Sigmoid colon (tissue), 7 donors: Measurements from ENCODE around the gene KRT74. TPM values are rescaled to one million over a fixed set of nuclear protein-coding genes. Genes with fewer than 3 reads are reported as not detected.

Experiments used
- DNase-seq: peaks from one replicate; pipeline ENCODE4 v3.0.0-alpha.2; 2019
- H3K27ac ChIP-seq, 4 donors: fragments of 200-600 bp; sonication (generic); one replicate each; pipeline ENCODE4 v1.5.1; 2016 to 2019; ENCODE audit warnings: mild to moderate bottlenecking in 1 of 4
- H3K27me3 ChIP-seq, 3 donors: fragments of 200-600 bp; sonication (generic); one replicate each; pipeline ENCODE4 v1.5.1; 2019; ENCODE audit warnings: mild to moderate bottlenecking in 1 of 3
- H3K36me3 ChIP-seq, 4 donors: fragments of 200-600 bp; sonication (generic); one replicate each; pipeline ENCODE4 v1.5.1; 2016 to 2019
- H3K4me1 ChIP-seq, 4 donors: fragments of 200-600 bp; sonication (generic); one replicate each; pipeline ENCODE4 v1.5.1; 2017 to 2019
- H3K4me3 ChIP-seq, 4 donors: fragments of 200-600 bp; sonication (generic); one replicate each; pipeline ENCODE4 v1.5.1; 2017 to 2019; ENCODE audit warnings: mild to moderate bottlenecking in 2 of 4, moderate library complexity in 1 of 4
- H3K9me3 ChIP-seq, 4 donors: fragments of 200-600 bp in 3 of 4; sonication (generic) in 3 of 4; one replicate each; pipeline versions ENCODE4 v1.5.1 to v1.6.1; 2013 to 2019
- EP300 ChIP-seq, 4 donors: sonication (generic); formaldehyde crosslinking; IDR thresholded peaks; one replicate each; pipeline ENCODE4 v1.6.1; 2017; ENCODE audit warnings: antibody characterized with exemption in 4 of 4
- POLR2A ChIP-seq, 2 donors: fragments of 450-650 bp; IDR thresholded peaks; one replicate each; pipeline ENCODE4 v1.6.1; 2016; ENCODE audit warnings: antibody characterized with exemption in 2 of 2, mild to moderate bottlenecking in 2 of 2, moderate library complexity in 2 of 2
- POLR2AphosphoS5 ChIP-seq, 4 donors: sonication (generic); formaldehyde crosslinking; IDR thresholded peaks; one replicate each; pipeline ENCODE4 v1.6.1; 2017; ENCODE audit warnings: antibody characterized with exemption in 4 of 4
- WGBS, 2 donors: extraction: QIAGEN DNeasy Blood & Tissue Kit; methylation state at CpG; one replicate each; pipeline ENCODE4 v1.1.7; 2013; 5-methylcytosine and 5-hydroxymethylcytosine counted together
- intact Hi-C: fragments of 100-400 bp; cut with DNase I; formaldehyde crosslinking; loops from one replicate; pipeline ENCODE4 v1.15.1; 2023
- polyA plus RNA-seq, 3 donors: library from polyadenylated mRNA; stranded (reverse); fragments of 200-250 nt; gene quantifications; one replicate each; pipeline ENCODE4 v1.2.3, GENCODE V29; 2013
- total RNA-seq, 4 donors: library from RNA; depleted of rRNA; stranded (reverse); fragments of >200 nt; gene quantifications; one replicate each; pipeline ENCODE4 v1.1.0, GENCODE V29; 2016
- TF ChIP-seq, protein P1 (sequence below), 4 experiments: fragments of 450-650 bp in 3 of 4; fragments of 200-600 bp in 1 of 4; IDR thresholded peaks; one replicate each; pipeline ENCODE4 v1.5.1; 2016 to 2019; ENCODE audit warnings: antibody characterized with exemption in 4 of 4, mild to moderate bottlenecking in 3 of 4, moderate library complexity in 2 of 4
- donor health status: healthy with polysubstance abuse.
- donor health status: Bipolar disorder and iron deficiency.
- donor health status: healthy.

KRT74 gene
- total and polyA plus RNA-seq, 7 donors: not detected

DNA sequence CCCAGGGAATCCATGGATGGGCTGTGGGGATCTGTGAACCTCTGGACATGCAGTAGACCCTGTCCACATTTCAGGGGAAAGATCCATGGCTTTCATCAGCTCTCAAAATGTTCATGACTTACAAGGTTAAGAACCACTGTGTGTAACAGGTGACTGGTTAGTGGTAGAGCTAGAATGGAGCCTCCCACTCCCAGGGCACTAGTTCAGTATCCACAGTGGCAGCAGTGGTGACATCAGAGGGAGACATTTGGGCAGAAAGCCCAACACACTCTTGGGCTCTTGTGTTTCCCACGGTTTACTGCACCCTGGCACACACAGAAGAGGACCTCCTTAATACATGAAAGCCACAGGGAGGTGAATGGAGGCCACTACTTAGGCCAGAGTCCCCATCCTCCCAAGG, 9.1 kb downstream of the KRT74 start:
- intact Hi-C loops: no loop called here
- no peaks in the 10 kb centered on the region for H3K9me3 ChIP-seq
- no peak overlapping the region for H3K27ac ChIP-seq
- H3K4me1 ChIP-seq: no peaks in the 10 kb centered on the region
- no peak overlapping the region for H3K4me3 ChIP-seq
- H3K36me3 ChIP-seq: no peaks in the 10 kb centered on the region
- no peaks in the 10 kb centered on the region for H3K27me3 ChIP-seq
- TF ChIP-seq POLR2A (IDR thresholded peaks at IDR 0.05) (no peak), EP300 (IDR thresholded peaks at IDR 0.05) (no peak), POLR2AphosphoS5 (IDR thresholded peaks at IDR 0.05) (no peak)
- TF ChIP-seq, protein P1, sequence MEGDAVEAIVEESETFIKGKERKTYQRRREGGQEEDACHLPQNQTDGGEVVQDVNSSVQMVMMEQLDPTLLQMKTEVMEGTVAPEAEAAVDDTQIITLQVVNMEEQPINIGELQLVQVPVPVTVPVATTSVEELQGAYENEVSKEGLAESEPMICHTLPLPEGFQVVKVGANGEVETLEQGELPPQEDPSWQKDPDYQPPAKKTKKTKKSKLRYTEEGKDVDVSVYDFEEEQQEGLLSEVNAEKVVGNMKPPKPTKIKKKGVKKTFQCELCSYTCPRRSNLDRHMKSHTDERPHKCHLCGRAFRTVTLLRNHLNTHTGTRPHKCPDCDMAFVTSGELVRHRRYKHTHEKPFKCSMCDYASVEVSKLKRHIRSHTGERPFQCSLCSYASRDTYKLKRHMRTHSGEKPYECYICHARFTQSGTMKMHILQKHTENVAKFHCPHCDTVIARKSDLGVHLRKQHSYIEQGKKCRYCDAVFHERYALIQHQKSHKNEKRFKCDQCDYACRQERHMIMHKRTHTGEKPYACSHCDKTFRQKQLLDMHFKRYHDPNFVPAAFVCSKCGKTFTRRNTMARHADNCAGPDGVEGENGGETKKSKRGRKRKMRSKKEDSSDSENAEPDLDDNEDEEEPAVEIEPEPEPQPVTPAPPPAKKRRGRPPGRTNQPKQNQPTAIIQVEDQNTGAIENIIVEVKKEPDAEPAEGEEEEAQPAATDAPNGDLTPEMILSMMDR (IDR thresholded peaks at IDR 0.05): no peak
- WGBS, 2 donors: 54 to 64% methylated on average over 1 of the region's 1 CpG
- no peak for DNase-seq

DNA sequence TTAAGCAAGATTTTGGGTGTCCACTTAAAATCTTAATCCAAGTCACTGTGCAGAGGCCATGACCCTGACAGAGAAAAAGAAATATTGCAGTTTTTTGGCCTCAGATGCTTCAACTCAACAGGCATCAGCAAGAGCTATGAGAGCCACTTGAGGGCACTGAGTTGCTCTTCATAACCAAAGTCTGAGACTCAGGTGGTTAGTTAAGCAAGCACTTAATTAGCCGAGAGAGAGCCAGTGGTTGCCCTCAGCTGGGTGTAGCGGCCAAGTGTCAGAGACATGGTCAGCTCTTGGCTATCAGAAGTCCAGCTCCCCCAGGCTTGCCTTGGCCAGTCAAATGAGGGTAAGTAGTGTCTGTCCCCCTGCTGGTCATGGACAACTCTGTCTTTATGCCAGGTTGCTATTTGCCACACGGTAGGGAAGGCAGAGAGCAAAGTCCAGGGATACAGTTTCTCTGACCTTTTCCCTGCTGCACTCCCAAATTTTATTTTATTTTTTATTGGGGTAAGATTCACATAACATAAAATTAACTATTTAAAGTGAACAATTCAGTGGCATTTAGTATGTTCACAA, 11.7 kb downstream of the KRT74 start:
- DNase-seq: no peak
- H3K4me1 ChIP-seq: no peaks in the 10 kb centered on the region
- no peaks in the 10 kb centered on the region for H3K27me3 ChIP-seq
- WGBS, 2 donors: 53 to 68% methylated on average over 3 of the region's 3 CpGs
- no peaks in the 10 kb centered on the region for H3K9me3 ChIP-seq
- H3K4me3 ChIP-seq: no peak overlapping the region
- TF ChIP-seq POLR2A (IDR thresholded peaks at IDR 0.05) (no peak), POLR2AphosphoS5 (IDR thresholded peaks at IDR 0.05) (no peak), EP300 (IDR thresholded peaks at IDR 0.05) (no peak)
- TF ChIP-seq, protein P1 (IDR thresholded peaks at IDR 0.05): no peak
- intact Hi-C loops: no loop called here
- no peak overlapping the region for H3K27ac ChIP-seq
- H3K36me3 ChIP-seq: no peaks in the 10 kb centered on the region

GRCh38 chr12:52559979-52560378, 13.7 kb downstream of the KRT74 start:
- intact Hi-C loops: no loop called here
- Histone ChIP-seq H3K27me3 (no peaks in the 10 kb centered on the region), H3K4me1 (no peaks in the 10 kb centered on the region), H3K27ac (no peak overlapping the region), H3K9me3 (no peaks in the 10 kb centered on the region), H3K36me3 (no peaks in the 10 kb centered on the region), H3K4me3 (no peak overlapping the region)
- no peak for DNase-seq
- WGBS, 2 donors: 80 to 86% methylated on average over 4 of the region's 4 CpGs
- TF ChIP-seq, protein P1 (IDR thresholded peaks at IDR 0.05): no peak
- TF ChIP-seq POLR2AphosphoS5 (IDR thresholded peaks at IDR 0.05): no peak
- TF ChIP-seq POLR2A (IDR thresholded peaks at IDR 0.05): no peak
- no peak for TF ChIP-seq EP300 (IDR thresholded peaks at IDR 0.05)

DNA sequence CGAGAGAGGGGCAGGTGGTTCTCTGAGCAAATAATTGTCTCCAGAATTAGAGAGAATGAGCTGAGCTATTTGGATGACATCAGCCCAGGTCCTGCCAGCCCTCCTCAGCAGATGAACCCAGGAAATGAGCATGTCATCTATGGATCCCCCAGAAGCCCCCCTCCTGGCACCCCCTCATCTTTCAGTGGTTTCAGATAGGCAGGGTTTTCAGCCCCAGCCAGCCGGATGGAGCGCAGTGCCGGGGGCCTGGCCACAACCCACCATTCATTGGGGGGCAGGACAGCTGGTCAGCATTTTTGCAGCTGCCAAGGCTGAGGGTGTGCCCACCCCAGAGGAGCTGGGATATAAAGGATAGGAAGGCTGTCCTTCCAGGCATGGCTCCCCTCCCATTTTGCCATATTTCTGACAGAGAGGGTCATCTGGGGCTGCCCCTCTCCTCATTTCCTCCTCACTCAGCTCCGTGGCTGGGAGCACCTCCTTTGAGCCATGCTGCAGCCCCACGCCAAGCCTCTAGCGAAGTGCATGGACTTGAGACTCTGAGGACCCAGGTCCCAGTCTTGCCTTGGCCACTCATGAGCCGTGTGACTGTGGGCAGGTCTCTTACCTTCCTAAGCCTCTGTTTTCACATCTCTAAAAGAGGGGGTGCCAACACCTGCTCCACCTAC, 14.7 kb downstream of the KRT74 start:
- Histone ChIP-seq H3K36me3 (no peaks in the 10 kb centered on the region), H3K4me3 (no peak overlapping the region), H3K27ac (no peak overlapping the region), H3K4me1 (no peaks in the 10 kb centered on the region), H3K9me3 (no peaks in the 10 kb centered on the region), H3K27me3 (no peaks in the 10 kb centered on the region)
- intact Hi-C loops: no loop called here
- WGBS, 2 donors: 65 to 73% methylated on average over 8 of the region's 8 CpGs
- no peak for DNase-seq
- TF ChIP-seq EP300 (IDR thresholded peaks at IDR 0.05) (no peak), POLR2AphosphoS5 (IDR thresholded peaks at IDR 0.05) (no peak), POLR2A (IDR thresholded peaks at IDR 0.05) (no peak)
- TF ChIP-seq, protein P1 (IDR thresholded peaks at IDR 0.05): no peak
